Embryonic facial prominence (tissue), 1 donor: ENCODE data around the gene PLA2G4D.

Source experiments
- DNase-seq: peaks from one replicate; pipeline ENCODE4 v3.0.0-alpha.2; 2016; ENCODE audit errors: extremely low spot score

The PLA2G4D gene

GRCh38 chr15:42056934-42057798 is 37.2 kb downstream of the PLA2G4D start:
- peak; percentile 36 for DNase-seq

DNA sequence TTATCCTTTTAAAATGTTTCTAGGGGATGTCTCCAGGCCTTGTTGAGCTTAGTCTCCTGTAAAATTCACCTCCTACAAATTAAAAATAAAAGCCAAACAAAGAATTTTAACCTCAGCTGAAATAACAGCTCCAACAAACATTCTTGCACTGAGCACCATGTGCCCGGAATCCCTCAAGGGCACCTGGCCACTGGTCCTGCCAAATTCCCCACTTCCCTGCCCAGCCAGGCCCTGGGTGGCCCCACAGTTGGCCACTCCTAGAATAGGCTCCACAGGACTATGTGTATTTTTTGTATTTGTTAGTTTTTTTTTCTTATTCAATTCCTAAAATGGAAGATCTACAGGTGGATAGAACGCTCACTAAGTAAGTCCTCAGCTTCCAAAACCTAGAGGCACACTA is 40.4 kb downstream of the PLA2G4D start:
- DNase-seq: no peak

DNA sequence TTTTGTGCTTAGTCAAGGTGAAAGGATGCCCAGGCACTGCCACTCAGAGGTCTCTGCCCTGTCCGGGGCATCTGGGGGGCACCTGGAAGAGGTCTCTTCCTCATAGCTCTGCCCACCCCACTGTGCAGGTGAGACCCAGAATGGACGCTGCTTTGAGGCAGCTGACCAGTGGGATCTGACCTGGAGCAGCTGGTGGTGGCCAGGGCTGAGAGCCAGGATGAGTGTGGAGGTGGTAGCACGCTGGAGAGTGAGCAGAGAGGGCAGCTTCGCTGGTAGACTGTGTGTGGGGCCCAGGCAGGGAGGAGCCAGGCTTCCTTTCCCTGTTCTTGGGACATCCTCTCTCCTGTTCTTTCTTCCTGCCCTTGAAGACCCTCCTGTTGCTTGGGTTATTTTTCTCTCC is 41.4 kb downstream of the PLA2G4D start:
- no peak for DNase-seq

GRCh38 chr15:42050484-42051255 is 43.7 kb downstream of the PLA2G4D start:
- no peak for DNase-seq

- DNase-seq: no peak
Measured at GRCh38 chr15:42048821-42049200, 45.6 kb downstream of the PLA2G4D start.

- DNase-seq: no peak
Measured at GRCh38 chr15:42048080-42048820, 46.1 kb downstream of the PLA2G4D start.

DNA sequence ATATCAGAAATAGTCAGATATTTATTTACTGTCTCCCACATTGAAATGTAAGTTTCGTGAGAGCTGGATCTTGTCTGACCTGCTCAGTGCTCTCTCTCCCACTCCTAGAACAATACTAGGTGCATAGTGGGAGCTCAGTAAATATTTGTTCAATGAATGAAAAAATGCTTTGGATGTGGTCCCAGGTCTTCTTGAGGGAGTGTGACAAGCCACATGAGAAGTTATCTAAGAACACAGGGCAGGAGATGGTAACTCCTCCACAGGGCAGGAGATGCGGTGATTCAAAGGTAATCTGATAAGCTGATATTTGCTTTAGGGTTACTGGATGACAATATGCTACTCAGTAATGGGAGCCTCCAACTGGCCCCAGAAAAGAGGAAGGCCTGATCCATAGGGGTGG is 47.8 kb downstream of the PLA2G4D start:
- DNase-seq: no peak

DNA sequence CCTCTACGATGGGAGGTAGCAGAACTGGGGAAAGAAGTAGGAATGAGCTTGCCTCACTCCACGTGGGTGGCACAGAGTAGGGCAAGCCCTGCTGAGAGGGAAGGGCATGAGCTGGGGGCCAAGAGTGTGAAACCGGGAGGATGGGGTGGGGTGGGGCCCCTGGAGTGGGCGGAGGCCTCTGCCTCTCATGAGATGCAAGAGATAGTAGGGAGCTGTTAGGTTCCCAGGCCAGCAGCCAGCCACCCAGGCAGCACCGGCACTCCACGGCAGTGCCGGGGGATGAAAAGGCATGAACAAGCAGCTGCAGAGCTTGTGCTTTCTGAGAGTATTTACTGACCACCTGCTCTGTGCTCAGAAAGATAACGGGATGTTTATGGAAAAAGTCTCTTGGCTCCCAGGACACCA is 49.1 kb downstream of the PLA2G4D start:
- DNase-seq: no peak

GRCh38 chr15:42042602-42043400 is 51.6 kb downstream of the PLA2G4D start:
- DNase-seq: no peak

GRCh38 chr15:42038401-42038800 is 56.0 kb downstream of the PLA2G4D start:
- no peak for DNase-seq

- no peak for DNase-seq
Measured at GRCh38 chr15:42037656-42038055, 56.7 kb downstream of the PLA2G4D start.

- DNase-seq: no peak
Measured at GRCh38 chr15:42036966-42037365, 57.4 kb downstream of the PLA2G4D start.

DNA sequence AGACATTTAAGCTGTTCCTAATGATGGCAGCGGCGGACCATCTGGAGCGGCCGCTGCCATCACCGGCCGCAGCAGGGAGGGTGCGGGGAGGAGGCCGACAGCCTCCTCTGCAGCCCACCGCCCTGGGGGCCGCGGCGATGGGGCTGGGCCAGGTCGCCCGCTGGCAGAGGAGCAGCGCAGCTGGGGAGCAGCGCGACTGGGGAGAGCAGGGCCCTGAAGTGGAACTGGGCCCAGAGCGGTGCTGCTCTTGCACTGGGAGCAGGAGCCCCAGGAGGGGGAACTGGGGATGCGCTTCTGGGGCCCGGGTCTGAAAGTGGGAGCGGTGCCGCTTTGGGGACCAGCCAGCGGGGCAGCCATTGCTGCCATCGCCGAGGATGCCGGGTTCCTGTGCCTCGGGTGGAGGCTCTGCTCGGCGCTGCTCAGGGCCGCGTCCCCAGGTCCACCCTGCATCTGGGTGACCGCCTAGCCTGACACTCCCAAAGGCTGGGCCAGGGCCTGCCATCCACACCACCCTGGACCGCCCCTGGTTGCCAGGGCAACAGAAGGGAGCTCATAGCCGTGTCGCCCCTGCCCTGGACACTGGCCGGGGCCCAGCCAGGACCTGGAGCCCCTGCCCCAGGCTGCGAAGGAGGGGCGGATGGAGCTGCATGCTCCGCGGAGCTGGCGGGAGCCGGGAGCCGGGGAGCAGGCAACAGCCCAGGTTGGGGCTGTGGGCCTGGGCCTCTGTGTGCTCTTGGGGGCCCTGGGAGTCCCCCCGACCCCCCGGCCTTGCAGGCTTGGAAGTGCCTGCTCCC is 58.1 kb downstream of the PLA2G4D start:
- no peak for DNase-seq

DNA sequence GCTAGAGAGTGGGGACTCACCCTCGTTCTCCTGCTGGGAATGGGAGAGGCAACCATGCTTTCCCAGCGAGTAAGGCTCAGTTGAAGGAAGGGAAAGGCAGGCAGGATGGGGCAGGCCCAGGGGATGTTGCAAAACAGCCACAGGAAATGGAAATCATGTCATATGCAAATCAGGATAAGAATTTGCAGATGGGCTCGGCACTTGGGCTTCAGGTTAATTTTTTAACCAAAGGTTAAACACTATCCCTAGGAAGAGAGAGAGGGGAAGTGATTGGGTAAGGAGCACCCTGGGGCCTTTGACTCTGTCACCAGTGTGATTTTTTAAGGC is 59.0 kb downstream of the PLA2G4D start:
- DNase-seq: no peak

DNA sequence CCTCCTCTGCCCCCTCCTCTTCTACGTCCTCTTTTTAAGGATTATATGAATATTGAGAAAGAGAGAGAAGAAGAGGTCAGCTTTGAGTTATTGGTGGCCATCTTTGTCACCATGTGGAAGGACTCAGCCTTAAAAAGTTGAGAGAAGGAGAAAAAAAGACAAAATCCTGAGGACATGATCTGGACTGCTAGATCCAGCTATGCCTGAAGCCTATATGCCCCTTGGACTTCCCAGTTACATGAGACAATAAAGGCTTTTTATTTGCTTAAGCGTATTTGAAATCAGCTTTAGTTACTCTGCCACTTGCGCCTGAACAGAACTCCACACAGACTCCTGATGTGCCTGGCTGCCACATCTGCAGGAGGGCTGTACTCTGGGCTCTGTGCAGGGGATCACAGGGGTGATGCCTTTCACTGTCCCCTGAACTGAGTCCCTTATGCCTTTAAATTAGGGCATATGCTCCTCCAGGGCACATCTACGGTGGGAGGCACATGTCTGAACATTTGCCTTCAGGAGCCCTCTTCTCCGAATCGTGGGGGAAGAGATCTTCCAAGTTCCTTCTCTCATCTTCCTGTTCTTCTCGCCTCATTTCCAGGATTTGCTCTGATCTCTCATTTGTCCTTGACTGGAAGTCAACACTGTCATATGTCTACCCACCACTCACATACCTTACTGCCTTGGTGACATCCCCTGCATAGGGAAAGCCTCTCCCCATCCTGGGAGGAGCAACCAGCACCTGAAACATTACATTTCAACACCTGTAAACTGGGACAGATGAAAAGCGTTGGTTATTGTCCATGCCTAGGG is 59.5 kb downstream of the PLA2G4D start:
- DNase-seq: no peak

DNA sequence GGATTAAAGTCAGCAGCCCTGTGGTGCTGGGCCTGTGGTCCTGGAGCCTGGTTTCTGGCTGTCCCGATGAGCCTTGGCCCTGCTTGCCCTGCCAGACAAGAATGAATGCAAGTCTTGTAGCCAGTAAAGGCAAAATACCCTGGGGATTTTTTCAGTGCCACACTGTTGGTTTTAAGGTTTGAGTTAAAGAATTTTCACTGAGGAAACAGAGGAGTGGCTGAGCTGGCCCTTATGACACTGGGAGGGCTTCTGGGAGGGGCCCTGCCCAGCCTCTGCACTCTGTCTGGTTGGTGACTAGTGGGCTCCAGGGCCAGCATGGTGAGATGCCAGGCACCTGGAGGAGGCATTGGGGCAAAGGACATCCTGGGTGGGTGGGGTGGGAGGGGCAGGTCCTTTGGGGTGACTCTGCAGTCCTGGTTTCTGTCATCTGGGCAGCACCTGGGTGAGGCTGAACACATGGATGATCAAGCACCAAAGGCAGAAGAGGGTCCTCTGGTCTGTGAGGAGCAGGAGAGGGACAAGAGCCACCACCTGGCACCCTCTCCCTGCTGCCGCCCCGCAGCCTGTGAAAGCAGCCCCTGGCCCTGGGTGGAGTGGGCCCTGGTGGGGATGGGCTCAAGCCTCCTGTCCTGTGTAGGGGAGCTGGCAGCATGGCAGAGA is 61.0 kb downstream of the PLA2G4D start:
- DNase-seq: no peak

- no peak for DNase-seq
Measured at GRCh38 chr15:42032376-42033213, 61.8 kb downstream of the PLA2G4D start.

DNA sequence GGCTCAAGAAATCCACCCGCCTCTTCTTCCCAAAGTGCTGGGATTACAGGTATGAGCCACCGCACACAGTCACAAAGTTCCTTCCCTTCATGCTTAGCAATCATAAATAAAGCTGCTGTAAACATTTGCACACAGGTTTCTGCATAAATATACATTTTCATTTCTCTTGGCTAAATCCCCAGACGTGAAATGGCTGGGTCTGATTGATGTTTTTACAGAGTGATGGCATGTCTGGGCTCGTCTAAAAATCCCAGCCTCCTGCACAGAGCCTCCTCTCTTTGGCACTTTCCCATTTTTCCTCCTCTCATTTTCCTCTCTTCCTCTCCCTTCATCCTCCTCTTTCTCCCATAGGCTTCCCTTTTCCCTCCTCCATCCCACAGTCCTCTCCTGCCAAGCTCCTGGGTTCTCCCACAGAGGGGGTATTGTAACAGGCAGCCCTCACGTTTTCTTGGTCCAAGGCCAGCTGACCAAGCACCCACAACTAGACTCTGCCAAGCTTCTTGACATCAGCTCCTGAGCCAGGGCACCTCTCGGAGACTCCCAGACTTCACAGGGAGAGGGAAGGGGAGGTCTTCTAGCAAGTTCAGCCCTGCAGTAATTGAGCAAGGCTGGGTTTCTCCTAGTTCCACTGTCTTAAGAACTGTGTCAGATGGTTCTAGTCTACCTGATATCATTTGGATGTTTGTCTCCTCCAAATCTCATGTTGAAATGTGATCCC is 63.0 kb downstream of the PLA2G4D start:
- DNase-seq: no peak
